ENCODE data around the gene CNGA3.
"Not testable (repeated sequence)": the region's sequence is repeated elsewhere in the genome, so short reads cannot be mapped to it uniquely, and the experiment has no call there.

Gene CNGA3

GRCh38 chr2:98414246-98414645 lies 68.0 kb downstream of the CNGA3 start:
- not testable (repeated sequence) for H3K27ac ChIP-seq (ENCODE audit: low read depth, low read length); H3K27me3 ChIP-seq (ENCODE audit: insufficient read depth, low read length); H3K4me2 ChIP-seq (ENCODE audit: low read length); H2BK5ac ChIP-seq (ENCODE audit: low read depth, low read length, poor library complexity); H4K12ac ChIP-seq (ENCODE audit: low read depth, low read length); H2AK5ac ChIP-seq (ENCODE audit: low read length); H3K79me2 ChIP-seq (ENCODE audit: control insufficient read depth, insufficient read depth, low read length, poor library complexity); H3K36me3 ChIP-seq (ENCODE audit: control insufficient read depth in 1 of 2, insufficient read depth in 2 of 2, low read length in 2 of 2); H3K9me3 ChIP-seq (ENCODE audit: insufficient read depth, low read depth, low read length); H3K4me3 ChIP-seq (ENCODE audit: low read depth, low read length); H3K18ac ChIP-seq (ENCODE audit: low read length); H3K23ac ChIP-seq (ENCODE audit: low read length); H3K79me1 ChIP-seq (ENCODE audit: low read length); H2AFZ ChIP-seq (ENCODE audit: insufficient read depth, low read length, poor library complexity); H3K14ac ChIP-seq (ENCODE audit: low read length); H4K8ac ChIP-seq (ENCODE audit: low read depth, low read length); H2BK120ac ChIP-seq (ENCODE audit: insufficient read depth, low read length, poor library complexity); H3K9ac ChIP-seq (ENCODE audit: low read length); H3K4ac ChIP-seq (ENCODE audit: low read depth, low read length); H4K91ac ChIP-seq (ENCODE audit: low read depth, low read length); H2BK12ac ChIP-seq (ENCODE audit: low read length); H3K4me1 ChIP-seq (ENCODE audit: control insufficient read depth in 1 of 2, insufficient read depth in 2 of 2, low read length in 2 of 2)
- DNase-seq: peak; percentile 55 to 70
- WGBS (ENCODE audit: extremely low coverage, insufficient coverage, insufficient read length): no CpG with 5 or more reads among the region's 7 CpGs

GRCh38 chr2:98415719-98416248 lies 69.5 kb downstream of the CNGA3 start:
- H3K27ac ChIP-seq (ENCODE audit: low read depth, low read length); H3K4ac ChIP-seq (ENCODE audit: low read depth, low read length); H2AK5ac ChIP-seq (ENCODE audit: low read length); H4K12ac ChIP-seq (ENCODE audit: low read depth, low read length); H2BK12ac ChIP-seq (ENCODE audit: low read length); H3K4me2 ChIP-seq (ENCODE audit: low read length); DNase-seq; H3K4me1 ChIP-seq (ENCODE audit: control insufficient read depth in 1 of 2, insufficient read depth in 2 of 2, low read length in 2 of 2); H3K27me3 ChIP-seq (ENCODE audit: insufficient read depth, low read length); H3K9me3 ChIP-seq (ENCODE audit: insufficient read depth, low read depth, low read length); H3K36me3 ChIP-seq (ENCODE audit: control insufficient read depth in 1 of 2, insufficient read depth in 2 of 2, low read length in 2 of 2); H3K4me3 ChIP-seq (ENCODE audit: low read depth, low read length); H3K18ac ChIP-seq (ENCODE audit: low read length); H3K9ac ChIP-seq (ENCODE audit: low read length); H2AFZ ChIP-seq (ENCODE audit: insufficient read depth, low read length, poor library complexity); H3K14ac ChIP-seq (ENCODE audit: low read length); H3K79me2 ChIP-seq (ENCODE audit: control insufficient read depth, insufficient read depth, low read length, poor library complexity); H3K23ac ChIP-seq (ENCODE audit: low read length); H3K79me1 ChIP-seq (ENCODE audit: low read length); H2BK5ac ChIP-seq (ENCODE audit: low read depth, low read length, poor library complexity); H2BK120ac ChIP-seq (ENCODE audit: insufficient read depth, low read length, poor library complexity); H4K91ac ChIP-seq (ENCODE audit: low read depth, low read length); H4K8ac ChIP-seq (ENCODE audit: low read depth, low read length): not testable (repeated sequence)
- no CpG with 5 or more reads among the region's 9 CpGs for WGBS (ENCODE audit: extremely low coverage, insufficient coverage, insufficient read length)

- H2BK12ac ChIP-seq (ENCODE audit: low read length): no peak overlapping the region
- H3K4me1 ChIP-seq (ENCODE audit: control insufficient read depth in 1 of 2, insufficient read depth in 2 of 2, low read length in 2 of 2): no peaks in the 10 kb centered on the region
- no peak overlapping the region for H2BK120ac ChIP-seq (ENCODE audit: insufficient read depth, low read length, poor library complexity)
- no peak overlapping the region for H4K8ac ChIP-seq (ENCODE audit: low read depth, low read length)
- H3K4me3 ChIP-seq (ENCODE audit: low read depth, low read length): no peak overlapping the region
- H2BK5ac ChIP-seq (ENCODE audit: low read depth, low read length, poor library complexity): no peak overlapping the region
- H3K27me3 ChIP-seq (ENCODE audit: insufficient read depth, low read length): no peaks in the 10 kb centered on the region
- DNase-seq: peak in 1 of 2 donors; percentile 38
- no CpG with 5 or more reads among the region's 2 CpGs for WGBS (ENCODE audit: extremely low coverage, insufficient coverage, insufficient read length)
- no peak overlapping the region for H3K4ac ChIP-seq (ENCODE audit: low read depth, low read length)
- no peak overlapping the region for H2AK5ac ChIP-seq (ENCODE audit: low read length)
- no peak overlapping the region for H3K14ac ChIP-seq (ENCODE audit: low read length)
- no peak overlapping the region for H3K18ac ChIP-seq (ENCODE audit: low read length)
- no peaks in the 10 kb centered on the region for H3K79me2 ChIP-seq (ENCODE audit: control insufficient read depth, insufficient read depth, low read length, poor library complexity)
- H4K12ac ChIP-seq (ENCODE audit: low read depth, low read length): no peak overlapping the region
- H3K79me1 ChIP-seq (ENCODE audit: low read length): no peaks in the 10 kb centered on the region
- H3K4me2 ChIP-seq (ENCODE audit: low read length): no peak overlapping the region
- peak overlapping the region; percentile 55 for H3K9ac ChIP-seq (ENCODE audit: low read length)
- no peaks in the 10 kb centered on the region for H3K36me3 ChIP-seq (ENCODE audit: control insufficient read depth in 1 of 2, insufficient read depth in 2 of 2, low read length in 2 of 2)
- H3K9me3 ChIP-seq (ENCODE audit: insufficient read depth, low read depth, low read length): peaks cover 3% of the 10 kb centered on the region
- H4K91ac ChIP-seq (ENCODE audit: low read depth, low read length): no peak overlapping the region
- H2AFZ ChIP-seq (ENCODE audit: insufficient read depth, low read length, poor library complexity): no peak overlapping the region
- H3K27ac ChIP-seq (ENCODE audit: low read depth, low read length): no peak overlapping the region
- no peak overlapping the region for H3K23ac ChIP-seq (ENCODE audit: low read length)
Observed at GRCh38 chr2:98416383-98417159, 70.3 kb downstream of the CNGA3 start.

GRCh38 chr2:98419544-98419943 lies 73.3 kb downstream of the CNGA3 start:
- no peak overlapping the region for H4K12ac ChIP-seq (ENCODE audit: low read depth, low read length)
- H3K4me1 ChIP-seq (ENCODE audit: control insufficient read depth in 1 of 2, insufficient read depth in 2 of 2, low read length in 2 of 2): no peaks in the 10 kb centered on the region
- H2BK12ac ChIP-seq (ENCODE audit: low read length): no peak overlapping the region
- H3K36me3 ChIP-seq (ENCODE audit: control insufficient read depth in 1 of 2, insufficient read depth in 2 of 2, low read length in 2 of 2): no peaks in the 10 kb centered on the region
- H3K9ac ChIP-seq (ENCODE audit: low read length): no peak overlapping the region
- H2BK120ac ChIP-seq (ENCODE audit: insufficient read depth, low read length, poor library complexity): no peak overlapping the region
- H2BK5ac ChIP-seq (ENCODE audit: low read depth, low read length, poor library complexity): no peak overlapping the region
- H3K27me3 ChIP-seq (ENCODE audit: insufficient read depth, low read length): no peaks in the 10 kb centered on the region
- DNase-seq: no peak
- no CpG with 5 or more reads among the region's 2 CpGs for WGBS (ENCODE audit: extremely low coverage, insufficient coverage, insufficient read length)
- H3K9me3 ChIP-seq (ENCODE audit: insufficient read depth, low read depth, low read length): peaks cover 4% of the 10 kb centered on the region
- H3K79me1 ChIP-seq (ENCODE audit: low read length): no peaks in the 10 kb centered on the region
- H2AK5ac ChIP-seq (ENCODE audit: low read length): no peak overlapping the region
- H2AFZ ChIP-seq (ENCODE audit: insufficient read depth, low read length, poor library complexity): no peak overlapping the region
- no peak overlapping the region for H4K91ac ChIP-seq (ENCODE audit: low read depth, low read length)
- no peak overlapping the region for H4K8ac ChIP-seq (ENCODE audit: low read depth, low read length)
- H3K4me2 ChIP-seq (ENCODE audit: low read length): no peak overlapping the region
- no peak overlapping the region for H3K23ac ChIP-seq (ENCODE audit: low read length)
- H3K4me3 ChIP-seq (ENCODE audit: low read depth, low read length): no peak overlapping the region
- H3K14ac ChIP-seq (ENCODE audit: low read length): no peak overlapping the region
- no peaks in the 10 kb centered on the region for H3K79me2 ChIP-seq (ENCODE audit: control insufficient read depth, insufficient read depth, low read length, poor library complexity)
- H3K18ac ChIP-seq (ENCODE audit: low read length): no peak overlapping the region
- no peak overlapping the region for H3K27ac ChIP-seq (ENCODE audit: low read depth, low read length)
- no peak overlapping the region for H3K4ac ChIP-seq (ENCODE audit: low read depth, low read length)
